Measurements from ENCODE around the gene CACNA1E.
"Not testable (repeated sequence)": the region's sequence is repeated elsewhere in the genome, so short reads cannot be mapped to it uniquely, and the experiment has no call there.

The CACNA1E gene

DNA sequence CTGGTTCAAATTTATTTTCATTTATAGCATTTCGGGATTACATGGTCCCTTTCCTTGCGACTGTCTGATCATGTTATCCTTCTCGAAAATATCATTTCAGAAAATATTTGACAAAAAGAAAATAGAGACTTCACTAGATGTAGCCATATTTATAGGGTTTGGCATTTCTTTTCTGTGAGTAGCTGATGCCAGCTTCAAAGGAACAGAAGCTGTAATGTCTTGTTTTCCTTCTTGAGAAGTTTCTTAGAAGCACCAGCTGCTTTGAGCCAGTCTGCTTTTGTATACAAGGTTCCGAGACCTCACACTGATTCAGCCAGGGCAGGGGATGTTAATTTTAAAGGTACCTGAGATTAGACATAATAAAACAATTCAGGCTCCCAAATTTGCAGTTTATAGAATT, 329.9 kb downstream of the CACNA1E start:
- DNase-seq (ENCODE audit: low read depth) = no peak

DNA sequence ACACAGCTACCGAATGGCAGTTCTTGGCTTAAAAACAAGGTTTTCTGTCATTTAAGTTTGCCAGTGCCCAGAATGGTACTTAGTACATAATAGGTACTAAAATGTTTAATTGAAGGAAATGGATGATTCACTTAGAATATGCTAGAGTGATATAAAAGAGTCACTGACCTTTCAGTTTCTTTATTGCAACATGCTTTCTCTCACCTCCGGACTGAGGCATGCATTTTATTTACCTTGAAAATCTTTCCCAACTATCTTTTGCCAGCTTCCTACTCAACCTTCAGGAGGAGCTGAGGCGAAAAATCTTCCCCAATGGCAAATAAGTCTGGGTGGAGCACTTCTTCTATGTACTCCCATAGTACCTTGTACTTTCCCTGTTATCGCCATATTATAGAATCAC, 333.3 kb downstream of the CACNA1E start:
- DNase-seq (ENCODE audit: low read depth) = no peak

- no peak for DNase-seq (ENCODE audit: low read depth)
These were observed 333.8 kb downstream of the CACNA1E start for GRCh38 chr1:181817091-181817490.

- DNase-seq (ENCODE audit: low read depth) = no peak
These were observed 335.1 kb downstream of the CACNA1E start for GRCh38 chr1:181818459-181818858.

- DNase-seq (ENCODE audit: low read depth) = no peak
These were observed 335.6 kb downstream of the CACNA1E start for GRCh38 chr1:181818943-181819342.

DNA sequence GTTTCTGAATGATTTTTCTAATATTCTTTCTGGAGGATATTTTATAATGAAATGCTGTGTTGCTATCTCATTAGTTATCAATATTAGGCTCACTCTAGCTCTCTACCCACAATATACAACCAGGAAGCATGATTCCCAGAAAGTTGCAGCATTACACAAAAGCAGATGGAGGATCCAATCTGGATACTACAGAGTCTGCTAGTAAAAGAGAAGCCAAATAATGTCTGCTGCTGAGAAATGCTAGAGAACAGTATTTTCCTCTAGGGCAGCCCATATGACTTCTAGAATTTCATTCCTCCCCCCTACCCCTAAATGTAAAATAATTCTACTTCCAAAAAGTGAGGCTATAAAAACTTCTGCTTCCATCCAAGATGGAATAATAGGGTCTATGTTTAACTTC, 338.4 kb downstream of the CACNA1E start:
- DNase-seq (ENCODE audit: low read depth) = no peak

DNA sequence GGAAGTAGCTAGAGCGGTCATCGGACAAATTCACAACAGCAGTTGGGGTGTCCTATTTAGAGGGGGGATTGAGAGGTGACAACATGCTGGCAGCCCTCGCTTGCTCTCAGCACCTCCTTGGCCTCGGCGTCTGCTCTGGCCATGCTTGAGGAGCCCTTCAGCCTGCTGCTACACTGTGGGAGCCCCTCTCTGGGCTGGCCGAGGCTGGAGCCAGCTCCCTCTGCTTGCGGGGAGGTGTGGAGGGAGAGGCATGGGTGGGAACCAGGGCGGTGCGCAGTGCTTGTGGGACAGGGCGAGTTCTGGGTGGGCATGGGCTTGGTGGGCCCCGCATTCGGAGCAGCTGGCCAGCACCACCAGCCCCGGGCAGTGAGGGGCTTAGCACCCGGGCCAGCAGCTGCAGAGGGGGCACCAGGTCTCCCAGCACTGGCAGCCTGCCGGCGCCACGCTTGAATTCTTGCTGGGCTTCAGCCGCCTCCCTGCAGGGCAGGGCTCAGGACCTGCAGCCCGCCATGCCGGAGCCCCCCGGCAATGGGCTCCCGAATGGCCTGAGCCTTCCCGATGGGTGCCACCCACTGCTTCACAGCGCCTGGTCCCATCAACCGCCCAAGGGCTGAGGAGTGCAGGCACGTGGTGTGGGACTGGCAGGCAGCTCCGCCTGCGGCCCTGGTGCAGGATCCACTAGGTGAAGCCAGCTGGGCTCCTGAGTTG, 349.0 kb downstream of the CACNA1E start:
- DNase-seq (ENCODE audit: low read depth) = not testable (repeated sequence)

DNA sequence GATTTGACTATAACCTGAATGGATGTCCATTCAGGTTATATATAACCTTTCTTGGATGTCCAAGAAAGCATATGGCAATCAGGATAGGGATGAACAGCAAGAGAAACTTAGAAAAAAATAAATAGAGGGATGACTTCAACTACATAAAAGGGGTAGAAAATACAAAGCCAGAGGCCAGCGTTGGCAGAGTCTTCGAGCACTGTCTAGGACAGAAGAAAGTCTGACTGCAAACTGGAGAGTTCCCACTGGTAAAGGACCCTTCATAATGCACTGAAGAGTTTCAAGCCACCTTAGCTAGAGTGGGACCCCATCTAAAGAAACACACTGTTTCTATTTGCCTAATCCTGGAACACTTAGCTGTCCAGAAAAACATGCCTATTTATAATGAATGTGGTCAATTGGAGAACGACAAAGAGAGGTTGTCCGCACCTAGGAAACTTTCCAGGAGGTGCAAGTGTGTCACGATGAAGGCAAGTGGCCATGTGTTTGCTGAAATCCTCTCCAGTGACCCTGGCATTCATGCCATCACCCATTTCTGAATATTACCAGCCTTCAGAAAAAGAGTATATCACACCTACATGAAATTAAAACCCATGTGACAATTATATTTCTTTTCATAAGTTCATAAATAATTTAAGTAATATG, 362.8 kb downstream of the CACNA1E start:
- DNase-seq (ENCODE audit: low read depth) = no peak

DNA sequence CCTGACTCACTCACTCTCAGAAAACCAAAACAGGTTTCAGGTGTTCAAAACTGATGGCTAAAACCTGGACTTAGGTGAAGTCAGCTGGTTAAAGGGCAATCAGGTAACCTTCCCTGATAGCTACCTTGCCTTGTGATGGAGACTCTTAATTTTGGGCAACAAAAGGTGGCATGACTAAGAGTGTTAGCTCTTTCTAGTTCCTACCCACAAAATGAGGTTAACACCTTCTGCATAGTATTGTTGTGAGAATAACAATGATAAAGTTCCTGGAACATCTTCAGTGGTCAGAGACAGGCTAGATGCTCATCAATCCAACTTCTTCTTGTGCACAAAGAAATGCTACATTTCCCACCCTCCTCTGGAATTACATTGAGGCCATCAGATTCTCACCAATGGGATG, 363.4 kb downstream of the CACNA1E start:
- no peak for DNase-seq (ENCODE audit: low read depth)

DNA sequence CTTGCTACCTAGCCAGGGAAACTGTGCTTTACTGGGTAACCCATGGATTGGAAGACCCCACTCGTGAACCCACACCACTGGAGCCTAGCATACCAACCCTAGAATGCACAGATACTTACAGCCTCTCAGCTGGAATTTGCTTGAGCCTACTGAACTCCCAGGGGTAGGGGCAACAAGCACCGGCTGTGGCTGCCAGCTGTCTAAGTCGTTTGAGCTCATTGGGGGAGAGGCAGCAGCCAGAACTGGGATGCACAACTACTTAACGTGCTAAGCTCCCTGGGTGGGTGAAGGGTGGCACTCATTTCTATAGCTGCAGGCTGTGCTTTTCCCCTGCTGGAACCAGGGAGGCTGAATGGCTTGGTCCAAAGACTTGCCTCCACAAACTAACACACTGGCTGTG, 365.8 kb downstream of the CACNA1E start:
- DNase-seq (ENCODE audit: low read depth) = no peak

GRCh38 chr1:181854212-181854611, 370.9 kb downstream of the CACNA1E start:
- not testable (repeated sequence) for DNase-seq (ENCODE audit: low read depth)

- DNase-seq (ENCODE audit: low read depth) = no peak
These were observed 372.1 kb downstream of the CACNA1E start for GRCh38 chr1:181855380-181855779.

Measured in activated T-cell treated with anti-CD3 and anti-CD28 coated beads for 24 hours (primary cell).